Activated CD4-positive, alpha-beta T cell treated with anti-CD3 and anti-CD28 coated beads for 36 hours (primary cell): ENCODE measurements around the gene HS3ST2. TPM values are rescaled to one million over a fixed set of nuclear protein-coding genes. Genes with fewer than 3 reads are reported as not detected.
"Not testable (repeated sequence)": the region's sequence is repeated elsewhere in the genome, so short reads cannot be mapped to it uniquely, and the experiment has no call there.

Experiments used
- ATAC-seq: fragments of 200-7000 bp; cut with Tn5 transposase; one replicate; pipeline ENCODE4 v1.10.0; 2021; ENCODE audit warnings: mild to moderate bottlenecking, moderate library complexity
- CTCF ChIA-PET: fragments of 350-600 bp; sonication (Branson Sonifier 250); formaldehyde crosslinking; loops from one replicate; lab custom pipeline; 2021; ENCODE audit warnings: antibody characterized with exemption; lab: Charles Lee
- POLR2A ChIA-PET: fragments of 350-600 bp; sonication (Branson Sonifier 250); formaldehyde crosslinking; loops from one replicate; lab custom pipeline; 2021; ENCODE audit warnings: antibody characterized with exemption, inconsistent platforms; lab: Charles Lee
- DNase-seq: peaks from one replicate; pipeline ENCODE4 v3.0.0-alpha.2; 2020
- H3K27ac Mint-ChIP-seq: one replicate; pipeline ENCODE4 v1.8.0; 2021; ENCODE audit warnings: mixed read lengths
- H3K27me3 Mint-ChIP-seq: one replicate; pipeline ENCODE4 v1.8.0; 2021; ENCODE audit warnings: mixed read lengths
- H3K36me3 Mint-ChIP-seq: one replicate; pipeline ENCODE4 v1.8.0; 2021; ENCODE audit warnings: low read depth, mixed read lengths
- H3K4me1 Mint-ChIP-seq: one replicate; pipeline ENCODE4 v1.8.0; 2021; ENCODE audit warnings: mixed read lengths
- H3K4me3 Mint-ChIP-seq: one replicate; pipeline ENCODE4 v1.8.0; 2021; ENCODE audit warnings: mild to moderate bottlenecking, moderate library complexity, mixed read lengths
- H3K9me3 Mint-ChIP-seq: one replicate; pipeline ENCODE4 v1.8.0; 2021; ENCODE audit warnings: low read depth, mixed read lengths
- intact Hi-C, 2 experiments: fragments of 100-400 bp; cut with DNase I in 1 of 2; cut with micrococcal nuclease in 1 of 2; formaldehyde crosslinking; loops; one replicate each; pipeline versions ENCODE4 v1.14.2 to v1.15.1; 2022 to 2024; cut with DNase I, micrococcal nuclease
- total RNA-seq, 2 experiments: library from RNA; stranded (reverse); gene quantifications; one replicate each; pipeline ENCODE4 v1.2.3, GENCODE V29; 2021

Gene HS3ST2
- total RNA-seq, 2 experiments from 2014 or later, result not detected

DNA sequence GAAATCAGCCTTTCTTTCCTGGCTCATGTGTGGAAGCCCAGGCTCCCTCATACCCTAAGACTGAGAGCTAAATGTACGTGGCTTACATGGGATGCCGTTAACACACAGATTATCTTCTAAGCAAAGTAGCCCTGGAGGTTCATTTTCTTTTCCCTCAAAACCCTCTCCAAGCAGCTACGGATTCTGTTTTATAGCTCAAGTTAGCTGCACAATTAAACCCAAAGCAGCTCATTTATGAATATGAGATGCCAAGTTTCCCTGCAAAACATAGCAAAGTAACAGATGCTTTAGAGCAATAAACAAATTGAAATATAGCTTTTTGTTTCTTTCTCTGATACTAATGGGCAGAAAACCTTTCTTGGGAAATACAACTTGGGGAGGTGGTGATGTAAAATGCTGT is 72.0 kb downstream of the HS3ST2 start:
- no peaks in the 10 kb centered on the region for H3K36me3 Mint-ChIP-seq
- H3K9me3 Mint-ChIP-seq, result no peaks in the 10 kb centered on the region
- intact Hi-C loops, result no loop called here
- H3K4me1 Mint-ChIP-seq, result no peaks in the 10 kb centered on the region
- ChIA-PET CTCF (interaction anchor here (1.7 kb wide), 1 partner anchor 13 kb away, joined by 6 read pairs; no protein-coding TSS in a partner anchor), POLR2A (no interaction called here)
- no peak overlapping the region for H3K27ac Mint-ChIP-seq
- H3K4me3 Mint-ChIP-seq, result no peak overlapping the region
- peaks cover 5% of the 10 kb centered on the region for H3K27me3 Mint-ChIP-seq
- ATAC-seq (no peak), DNase-seq (no peak)

DNA sequence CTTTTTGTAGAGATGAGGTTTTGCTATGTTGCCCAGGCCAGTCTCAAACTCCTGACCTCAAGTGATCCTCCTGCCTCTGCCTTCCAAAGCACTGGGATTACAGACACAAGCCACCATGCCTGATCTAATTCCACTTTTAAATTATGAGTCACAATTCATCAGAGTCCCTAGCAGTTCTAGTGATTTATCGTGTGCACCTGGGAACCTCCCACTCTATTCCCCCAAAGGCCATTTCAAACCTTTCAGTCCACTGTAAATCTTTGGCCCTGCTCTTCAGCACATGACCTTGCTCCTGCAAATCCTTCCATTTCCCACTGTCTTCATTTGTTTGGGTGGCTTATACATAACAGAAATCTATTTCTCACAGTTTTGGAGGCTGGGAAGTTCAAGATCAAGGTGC is 73.0 kb downstream of the HS3ST2 start:
- Mint-ChIP-seq H3K27ac (no peak overlapping the region), H3K4me1 (no peaks in the 10 kb centered on the region), H3K9me3 (no peaks in the 10 kb centered on the region), H3K4me3 (no peak overlapping the region), H3K36me3 (no peaks in the 10 kb centered on the region), H3K27me3 (peaks cover 5% of the 10 kb centered on the region)
- ATAC-seq, result no peak
- POLR2A ChIA-PET, result no interaction called here
- intact Hi-C loops, result no loop called here
- no peak for DNase-seq
- CTCF ChIA-PET, result interaction anchor here (0.7 to 1.7 kb wide), 2 partner anchors 12 to 152 kb away, joined by 3 to 6 read pairs; no protein-coding TSS in a partner anchor

DNA sequence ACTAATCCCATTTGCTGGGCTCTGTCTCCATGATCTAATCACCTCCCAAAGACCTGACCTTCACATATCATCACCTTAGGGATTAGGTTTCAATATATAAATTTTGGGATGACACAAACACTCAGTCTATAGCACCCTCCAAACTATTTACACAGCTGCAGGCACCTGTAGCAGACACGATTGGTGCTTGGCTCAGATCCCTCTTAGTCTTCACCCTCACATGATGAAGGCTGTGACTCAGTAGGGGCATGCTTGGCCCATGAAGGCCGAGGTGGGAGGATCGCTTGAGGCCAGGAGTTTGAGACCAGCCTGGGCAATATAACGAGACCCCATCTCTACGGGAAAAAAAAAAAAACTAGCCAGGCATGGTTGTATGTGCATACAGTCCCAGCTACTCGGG is 73.5 kb downstream of the HS3ST2 start:
- H3K4me3 Mint-ChIP-seq, result no peak overlapping the region
- H3K36me3 Mint-ChIP-seq, result no peaks in the 10 kb centered on the region
- intact Hi-C loops, result no loop called here
- no peak for ATAC-seq
- peaks cover 5% of the 10 kb centered on the region for H3K27me3 Mint-ChIP-seq
- DNase-seq, result no peak
- ChIA-PET POLR2A (no interaction called here), CTCF (interaction anchor here (0.6 kb wide), 1 partner anchor 104 kb away, joined by 3 read pairs; no protein-coding TSS in a partner anchor)
- H3K9me3 Mint-ChIP-seq, result no peaks in the 10 kb centered on the region
- H3K4me1 Mint-ChIP-seq, result no peaks in the 10 kb centered on the region
- no peak overlapping the region for H3K27ac Mint-ChIP-seq

DNA sequence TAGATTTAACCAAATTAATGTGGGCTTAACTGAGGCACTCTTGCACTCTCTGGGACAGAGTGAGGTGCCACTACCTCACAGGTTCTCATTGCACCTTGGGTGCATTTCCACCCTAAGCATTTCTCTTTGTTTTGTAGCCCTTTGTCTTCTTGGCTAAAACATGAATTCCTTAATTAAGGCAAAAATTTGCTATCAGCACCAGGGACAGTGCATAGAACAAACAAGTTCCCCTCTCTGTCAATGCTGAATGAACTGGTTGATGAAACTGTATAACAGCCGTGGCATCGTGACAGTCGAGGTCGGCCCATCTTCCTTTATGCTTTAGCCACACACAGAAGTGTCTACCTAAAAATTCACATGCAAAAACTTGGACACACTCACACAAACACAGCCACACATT is 74.8 kb downstream of the HS3ST2 start:
- intact Hi-C loops, result no loop called here
- H3K27me3 Mint-ChIP-seq, result peaks cover 5% of the 10 kb centered on the region
- CTCF ChIA-PET, result no interaction called here

DNA sequence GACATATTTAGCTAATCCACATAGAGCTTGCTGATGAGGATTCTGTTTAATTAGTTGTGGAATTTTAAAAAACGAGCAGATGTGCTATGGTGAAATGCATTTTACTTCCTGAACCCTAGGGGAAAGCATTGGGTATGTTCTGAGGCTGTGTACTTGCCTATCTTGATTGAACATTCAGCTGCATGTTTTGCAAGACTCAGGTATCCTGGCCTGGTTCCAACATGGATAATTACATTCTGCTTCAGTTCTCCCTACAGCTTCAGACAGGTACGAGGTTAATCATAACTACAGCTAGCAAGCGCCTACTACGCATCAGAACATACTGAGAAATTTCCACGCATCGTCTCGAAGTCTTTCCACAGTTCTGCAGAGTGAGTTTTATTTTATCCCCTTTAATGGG is 77.0 kb downstream of the HS3ST2 start:
- intact Hi-C loops, result no loop called here
- DNase-seq (no peak), ATAC-seq (no peak)
- Mint-ChIP-seq H3K27ac (no peak overlapping the region), H3K9me3 (no peaks in the 10 kb centered on the region), H3K4me3 (no peak overlapping the region), H3K27me3 (peaks cover 6% of the 10 kb centered on the region), H3K4me1 (no peaks in the 10 kb centered on the region), H3K36me3 (no peaks in the 10 kb centered on the region)
- ChIA-PET POLR2A (no interaction called here), CTCF (no interaction called here)

More for the DNA sequence above, 74.8 kb downstream of the HS3ST2 start:
- Mint-ChIP-seq H3K36me3 (no peaks in the 10 kb centered on the region), H3K9me3 (no peaks in the 10 kb centered on the region), H3K27ac (no peak overlapping the region), H3K4me1 (no peaks in the 10 kb centered on the region), H3K4me3 (no peak overlapping the region)
- ATAC-seq (no peak), DNase-seq (no peak)
- POLR2A ChIA-PET, result no interaction called here

DNA sequence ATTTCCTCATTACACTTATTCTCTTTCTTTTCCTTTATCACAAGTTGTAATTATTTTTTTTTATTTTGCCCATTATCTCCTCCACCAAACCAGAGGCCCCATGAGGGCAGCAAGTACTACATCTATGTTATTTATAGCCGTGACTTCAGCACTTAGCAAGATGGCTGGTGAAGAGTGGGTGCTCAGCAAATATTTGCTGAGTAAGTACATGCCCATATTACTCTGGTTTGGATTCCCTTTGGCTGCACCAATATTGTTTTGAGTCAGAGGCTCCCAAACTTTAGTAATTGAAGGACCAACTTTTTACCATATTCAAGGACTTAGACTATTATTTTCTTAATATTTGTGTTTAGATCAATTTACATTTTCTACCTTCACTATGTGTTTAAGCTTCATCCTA is 83.2 kb downstream of the HS3ST2 start:
- Mint-ChIP-seq H3K4me1 (no peaks in the 10 kb centered on the region), H3K27me3 (peaks cover 11% of the 10 kb centered on the region), H3K9me3 (no peaks in the 10 kb centered on the region), H3K36me3 (no peaks in the 10 kb centered on the region), H3K4me3 (no peak overlapping the region), H3K27ac (no peak overlapping the region)
- intact Hi-C loops, result no loop called here
- ChIA-PET POLR2A (interaction anchor here (0.6 kb wide), 1 partner anchor 51 kb away, joined by 3 read pairs; no protein-coding TSS in a partner anchor), CTCF (no interaction called here)
- DNase-seq (no peak), ATAC-seq (no peak)

DNA sequence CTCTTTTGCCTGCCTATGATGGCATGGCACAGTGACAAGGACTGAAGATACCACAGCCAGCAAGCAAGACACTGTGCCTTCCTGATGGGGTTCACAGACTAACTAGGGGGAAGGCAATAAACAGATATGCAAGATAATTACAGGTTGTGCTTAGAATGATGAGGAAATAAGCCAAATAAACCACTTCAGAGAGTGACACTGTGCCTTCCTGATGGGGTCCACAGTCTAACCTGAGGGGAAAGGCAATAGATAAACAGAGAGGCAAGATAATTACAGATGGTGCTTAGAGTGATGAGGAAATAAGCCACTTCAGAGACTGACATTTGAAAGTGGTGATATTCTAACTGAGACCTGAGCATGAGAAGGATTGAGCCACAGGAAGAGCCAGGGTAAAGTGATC is 84.2 kb downstream of the HS3ST2 start:
- Mint-ChIP-seq H3K27me3 (peaks cover 15% of the 10 kb centered on the region), H3K4me3 (no peak overlapping the region), H3K27ac (no peak overlapping the region), H3K36me3 (no peaks in the 10 kb centered on the region), H3K9me3 (no peaks in the 10 kb centered on the region), H3K4me1 (no peaks in the 10 kb centered on the region)
- DNase-seq, result no peak
- ChIA-PET CTCF (interaction anchor here (0.6 to 1.5 kb wide), 2 partner anchors 12 to 258 kb away, joined by 4 to 6 read pairs; no protein-coding TSS in a partner anchor), POLR2A (no interaction called here)
- no peak for ATAC-seq
- intact Hi-C loops, result loop anchor here in 1 of 2 experiments (1.0 to 2.0 kb wide), 2 partner anchors 51 to 162 kb away; no protein-coding TSS in a partner anchor

DNA sequence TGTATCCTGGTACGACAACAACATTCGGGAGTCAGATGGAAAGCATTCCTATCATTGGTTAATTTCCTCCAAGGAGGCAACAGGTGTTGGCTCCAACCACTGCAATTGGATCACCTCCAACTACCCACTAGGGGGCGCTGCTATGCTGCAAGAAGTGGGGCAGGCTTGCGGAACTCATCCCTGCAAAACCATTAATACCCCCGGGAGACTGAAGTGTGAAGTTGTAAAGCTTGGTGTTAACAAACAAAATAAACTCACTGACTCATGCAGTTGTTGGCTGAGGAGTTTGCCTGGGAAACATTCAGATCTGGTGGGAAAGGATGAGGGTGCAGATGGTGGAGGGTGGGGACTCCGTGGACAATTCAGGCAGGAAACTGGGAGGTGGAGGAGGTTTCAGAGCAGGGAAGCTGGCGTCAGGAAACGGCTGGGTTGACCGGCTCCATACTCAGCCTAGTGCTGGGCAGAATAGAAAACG is 84.9 kb downstream of the HS3ST2 start:
- ATAC-seq (no peak), DNase-seq (peak; percentile 69)
- CTCF ChIA-PET, result interaction anchor here (1.1 to 1.5 kb wide), 2 partner anchors 13 to 89 kb away, joined by 4 to 6 read pairs; no protein-coding TSS in a partner anchor
- H3K4me3 Mint-ChIP-seq, result no peak overlapping the region
- H3K4me1 Mint-ChIP-seq, result no peaks in the 10 kb centered on the region
- POLR2A ChIA-PET, result no interaction called here
- H3K27me3 Mint-ChIP-seq, result peaks cover 17% of the 10 kb centered on the region
- no peaks in the 10 kb centered on the region for H3K9me3 Mint-ChIP-seq
- intact Hi-C loops, result loop anchor here in 1 of 2 experiments (1.0 to 2.0 kb wide), 2 partner anchors 50 to 161 kb away; no protein-coding TSS in a partner anchor
- H3K36me3 Mint-ChIP-seq, result no peaks in the 10 kb centered on the region
- H3K27ac Mint-ChIP-seq, result no peak overlapping the region

DNA sequence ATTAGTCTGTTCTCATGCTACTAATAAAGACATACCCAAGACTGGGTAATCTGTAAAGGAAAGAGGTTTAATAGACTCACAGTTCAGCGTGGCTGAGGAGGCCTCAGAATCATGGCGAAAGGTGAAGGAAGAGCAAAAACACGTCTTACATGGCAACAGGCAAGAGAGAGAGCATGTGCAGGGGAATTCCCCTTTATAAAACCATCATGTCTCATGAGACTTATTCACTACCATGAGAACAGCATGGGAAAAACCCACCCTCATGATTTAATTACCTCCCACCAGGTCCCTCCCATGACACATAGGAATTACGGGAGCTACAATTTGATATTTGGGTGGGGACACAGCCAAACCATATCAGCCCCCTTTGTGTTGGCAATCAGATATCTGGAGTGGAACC is 85.6 kb downstream of the HS3ST2 start:
- intact Hi-C loops, result loop anchor here in 1 of 2 experiments (2.0 kb wide), 1 partner anchor 49 kb away; no protein-coding TSS in a partner anchor
- CTCF ChIA-PET, result interaction anchor here (1.1 to 1.5 kb wide), 2 partner anchors 13 to 90 kb away, joined by 4 to 6 read pairs; no protein-coding TSS in a partner anchor
- ATAC-seq, H3K9me3 Mint-ChIP-seq, H3K27ac Mint-ChIP-seq, H3K4me3 Mint-ChIP-seq, H3K4me1 Mint-ChIP-seq, POLR2A ChIA-PET, H3K36me3 Mint-ChIP-seq, DNase-seq: not testable (repeated sequence)
- H3K27me3 Mint-ChIP-seq, result peaks cover 21% of the 10 kb centered on the region

DNA sequence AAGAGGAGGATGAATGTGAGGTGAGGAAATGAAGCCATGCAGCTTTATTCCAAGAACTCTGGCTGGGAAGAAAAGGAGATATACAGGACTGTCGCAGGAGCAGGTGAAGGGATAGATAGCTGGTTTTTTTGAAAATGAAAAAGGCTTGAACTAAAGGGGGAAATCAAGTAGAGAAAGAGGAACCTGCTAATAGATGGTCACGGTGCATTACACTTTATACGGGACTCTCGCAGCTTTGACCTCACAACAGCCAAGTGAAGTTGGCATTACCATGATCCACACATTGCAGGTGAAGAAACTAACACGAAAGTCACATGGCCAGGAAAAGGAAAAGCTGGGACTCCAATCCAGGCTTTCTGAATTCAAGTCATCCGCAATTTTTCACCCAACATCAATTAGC is 86.9 kb downstream of the HS3ST2 start:
- DNase-seq, result no peak
- Mint-ChIP-seq H3K4me1 (no peaks in the 10 kb centered on the region), H3K9me3 (no peaks in the 10 kb centered on the region), H3K27ac (no peak overlapping the region), H3K4me3 (no peak overlapping the region), H3K36me3 (no peaks in the 10 kb centered on the region), H3K27me3 (peaks cover 18% of the 10 kb centered on the region)
- CTCF ChIA-PET, result no interaction called here
- no peak for ATAC-seq
- POLR2A ChIA-PET, result no interaction called here
- intact Hi-C loops, result no loop called here

DNA sequence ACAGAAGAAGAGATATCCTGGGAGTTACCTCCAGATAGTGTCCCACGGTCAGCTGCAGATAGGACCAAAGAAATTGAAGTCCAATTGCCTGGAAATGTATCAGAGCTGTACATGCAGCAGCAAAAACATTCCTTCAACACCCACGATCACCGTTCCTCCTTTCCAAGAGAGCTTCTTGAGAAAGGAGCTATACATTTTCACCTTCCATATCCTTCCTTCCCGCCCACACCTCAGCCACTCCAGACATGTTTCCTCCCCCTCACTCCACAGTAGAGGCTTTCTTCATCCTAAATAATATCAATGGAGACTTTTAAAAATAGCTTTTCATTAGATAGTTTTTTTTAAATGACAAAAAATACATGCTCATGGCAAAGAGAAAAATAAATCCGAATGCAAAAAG is 87.6 kb downstream of the HS3ST2 start:
- ATAC-seq (no peak), DNase-seq (no peak)
- ChIA-PET CTCF (interaction anchor here (0.7 kb wide), 1 partner anchor 8 kb away, joined by 3 read pairs; no protein-coding TSS in a partner anchor), POLR2A (no interaction called here)
- intact Hi-C loops, result no loop called here
- H3K4me1 Mint-ChIP-seq, result no peaks in the 10 kb centered on the region
- no peaks in the 10 kb centered on the region for H3K9me3 Mint-ChIP-seq
- H3K27me3 Mint-ChIP-seq, result peaks cover 12% of the 10 kb centered on the region
- no peak overlapping the region for H3K27ac Mint-ChIP-seq
- H3K36me3 Mint-ChIP-seq, result no peaks in the 10 kb centered on the region
- no peak overlapping the region for H3K4me3 Mint-ChIP-seq

DNA sequence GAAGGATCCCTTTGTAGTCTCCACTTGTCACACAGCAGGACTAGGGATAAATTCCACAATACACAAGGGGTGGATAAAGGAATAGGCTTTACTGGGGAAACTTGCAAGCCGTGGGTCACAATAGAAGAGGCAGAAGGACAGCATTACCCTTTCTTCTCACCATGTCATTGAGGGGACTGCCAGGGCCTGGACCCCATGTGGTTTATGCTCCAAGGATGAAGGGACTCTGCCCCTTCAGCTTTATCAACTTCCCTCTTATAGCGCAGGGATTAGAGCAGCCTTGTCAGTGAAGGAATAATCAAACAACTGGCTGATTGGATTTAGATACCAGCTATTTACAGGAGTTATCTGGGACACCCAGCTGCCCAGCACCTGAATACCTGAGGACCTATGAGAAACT is 89.8 kb downstream of the HS3ST2 start:
- no peak overlapping the region for H3K27ac Mint-ChIP-seq
- H3K9me3 Mint-ChIP-seq, result no peaks in the 10 kb centered on the region
- H3K27me3 Mint-ChIP-seq, result peaks cover 16% of the 10 kb centered on the region
- DNase-seq (no peak), ATAC-seq (no peak)
- POLR2A ChIA-PET, result no interaction called here
- H3K36me3 Mint-ChIP-seq, result no peaks in the 10 kb centered on the region
- no peaks in the 10 kb centered on the region for H3K4me1 Mint-ChIP-seq
- H3K4me3 Mint-ChIP-seq, result no peak overlapping the region
- CTCF ChIA-PET, result no interaction called here
- intact Hi-C loops, result no loop called here
